Keratinocyte (primary cell): ENCODE data around the gene LRRC75B. TPM values are rescaled to one million over a fixed set of nuclear protein-coding genes. Genes with fewer than 3 reads are reported as not detected.

Experiments used
- DNase-seq: peaks from one replicate; pipeline ENCODE4 v3.0.0-alpha.2; 2011; ENCODE audit warnings: low read depth, missing footprints, low spot score
- FAIRE-seq: peaks from 2 replicates; lab custom pipeline; 2011; peaks lifted over from hg19 to GRCh38; lab: Jason Lieb, UNC
- H2AFZ ChIP-seq: 2 replicates; pipeline ENCODE4 v1.6.0; 2012; ENCODE audit warnings: low read length, control low read depth, inconsistent platforms; ENCODE audit not compliant: control insufficient read depth
- H3K27ac ChIP-seq: 2 replicates; pipeline ENCODE4 v1.5.1; 2011; ENCODE audit warnings: low read length; ENCODE audit not compliant: control insufficient read depth, insufficient read depth
- H3K27me3 ChIP-seq: 3 replicates; pipeline ENCODE4 v1.6.0; 2011; ENCODE audit warnings: low read length; ENCODE audit not compliant: control insufficient read depth, insufficient read depth; ENCODE audit errors: extremely low read depth
- H3K36me3 ChIP-seq, 2 experiments: 2 replicates in 1 of 2; 3 replicates in 1 of 2; pipeline ENCODE4 v1.5.1; 2011; ENCODE audit warnings: low read length in 2 of 2, mild to moderate bottlenecking in 1 of 2; ENCODE audit not compliant: control insufficient read depth in 2 of 2, insufficient read depth in 2 of 2; ENCODE audit errors: extremely low read depth in 1 of 2
- H3K4me1 ChIP-seq: 3 replicates; pipeline ENCODE4 v1.5.1; 2011; ENCODE audit warnings: low read length; ENCODE audit not compliant: control insufficient read depth, insufficient read depth; ENCODE audit errors: extremely low read depth
- H3K4me2 ChIP-seq: 3 replicates; pipeline ENCODE4 v1.6.0; 2011; ENCODE audit warnings: low read depth, low read length; ENCODE audit not compliant: control insufficient read depth, insufficient read depth; ENCODE audit errors: extremely low read depth
- H3K4me3 ChIP-seq, 3 experiments: fragments of 200-600 bp in 1 of 3; sonication (generic) in 1 of 3; 2 replicates in 2 of 3; 3 replicates in 1 of 3; pipeline ENCODE4 v1.5.1; 2011 to 2016; ENCODE audit warnings: low read length in 3 of 3, mild to moderate bottlenecking in 3 of 3, control low read depth in 2 of 3, inconsistent platforms in 1 of 3, low read depth in 1 of 3, mixed read lengths in 1 of 3, mixed run types in 1 of 3, moderate library complexity in 1 of 3; ENCODE audit not compliant: control insufficient read depth in 2 of 3, insufficient read depth in 2 of 3; ENCODE audit errors: extremely low read depth in 1 of 3
- H3K79me2 ChIP-seq: 2 replicates; pipeline ENCODE4 v1.6.0; 2012; ENCODE audit warnings: low read length; ENCODE audit not compliant: control insufficient read depth, insufficient read depth
- H3K9ac ChIP-seq: 3 replicates; pipeline ENCODE4 v1.6.0; 2011; ENCODE audit warnings: low read length; ENCODE audit not compliant: control insufficient read depth, insufficient read depth; ENCODE audit errors: extremely low read depth
- H3K9me1 ChIP-seq: 3 replicates; pipeline ENCODE4 v1.6.0; 2011; ENCODE audit warnings: low read length; ENCODE audit not compliant: control insufficient read depth, insufficient read depth; ENCODE audit errors: extremely low read depth
- H3K9me3 ChIP-seq: 2 replicates; pipeline ENCODE4 v1.5.1; 2012; ENCODE audit warnings: low read depth, low read length; ENCODE audit not compliant: control insufficient read depth
- H4K20me1 ChIP-seq: 3 replicates; pipeline ENCODE4 v1.6.0; 2011; ENCODE audit warnings: low read length; ENCODE audit not compliant: control insufficient read depth, insufficient read depth; ENCODE audit errors: extremely low read depth
- EZH2 ChIP-seq: IDR thresholded peaks from one replicate; pipeline ENCODE4 v1.6.1; 2012; ENCODE audit warnings: inconsistent platforms, mild to moderate bottlenecking, low read length, moderate library complexity
- dilution Hi-C: fragments of 300-500 bp; cut with MboI; formaldehyde crosslinking; loops from one replicate; pipeline ENCODE4 v1.7.0; 2020; ENCODE audit warnings: low sequenced_read_pairs; ENCODE audit not compliant: extremely low pct_ligation_motif_present
- polyA plus RNA-seq, 5 experiments: library from polyadenylated mRNA; depleted of rRNA in 3 of 5; stranded (reverse) in 3 of 5; stranded (forward) in 1 of 5; unstranded in 1 of 5; fragments of >200 nt; gene quantifications; 1 replicate in 1 of 5; 2 replicates in 3 of 5; 3 replicates in 1 of 5; pipeline versions ENCODE4 v1.2.1 to v1.2.3, GENCODE V29; 2011 to 2012; ENCODE audit warnings: missing spikeins in 2 of 5, low read depth in 1 of 5, low replicate concordance in 1 of 5
- TF ChIP-seq, protein P1 (sequence below), 3 experiments: IDR thresholded peaks in 1 of 3; conservative IDR thresholded peaks in 1 of 3; optimal IDR thresholded peaks in 1 of 3; 2 replicates in 2 of 3; 3 replicates in 1 of 3; pipeline versions ENCODE3 to v1.5.1; 2011; ENCODE audit warnings: low read length in 3 of 3, mild to moderate bottlenecking in 3 of 3, moderate library complexity in 2 of 3, control low read depth in 1 of 3, inconsistent platforms in 1 of 3; ENCODE audit not compliant: insufficient read depth in 2 of 3; ENCODE audit errors: extremely low read depth in 1 of 3

Gene LRRC75B
- polyA plus RNA-seq, 1 donor (not counting 4 experiments of a cell fraction or from before 2014, with no cell fraction given): 4.3 TPM

DNA sequence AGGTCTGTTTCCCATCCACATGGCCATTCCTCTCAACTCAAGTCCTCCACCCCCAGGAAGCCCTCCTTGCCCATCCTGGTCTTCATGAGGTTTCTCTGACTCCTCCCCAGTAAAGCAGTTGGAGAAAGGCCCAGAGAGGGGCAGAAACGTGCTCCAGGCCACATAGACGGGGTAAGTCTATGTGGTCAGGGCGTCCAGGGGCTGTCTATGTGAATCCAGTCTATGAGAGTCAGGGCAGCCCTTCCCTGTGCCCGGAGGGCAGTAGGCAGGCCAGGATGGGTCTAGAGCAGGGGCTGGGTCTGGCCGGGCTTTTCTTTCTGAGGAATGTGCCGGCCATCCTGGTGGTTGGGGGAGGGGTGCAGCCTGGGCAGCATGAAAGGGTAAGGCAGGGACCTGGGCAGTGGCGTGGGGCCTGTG, 49.7 kb downstream of the LRRC75B start:
- DNase-seq (no peak), FAIRE-seq (no peak)
- Histone ChIP-seq H3K9me3 (no peaks in the 10 kb centered on the region), H3K9me1 (no peaks in the 10 kb centered on the region), H2AFZ (no peak overlapping the region), H3K27ac (no peak overlapping the region), H3K79me2 (no peaks in the 10 kb centered on the region), H3K27me3 (no peaks in the 10 kb centered on the region), H3K36me3 (peaks cover 34 to 39% of the 10 kb centered on the region in 2 experiments), H3K9ac (no peak overlapping the region), H4K20me1 (no peaks in the 10 kb centered on the region), H3K4me2 (no peak overlapping the region), H3K4me1 (no peaks in the 10 kb centered on the region), H3K4me3 (no peak overlapping the region)
- dilution Hi-C loops: no loop called here
- TF ChIP-seq EZH2: no peak
- TF ChIP-seq, protein P1, sequence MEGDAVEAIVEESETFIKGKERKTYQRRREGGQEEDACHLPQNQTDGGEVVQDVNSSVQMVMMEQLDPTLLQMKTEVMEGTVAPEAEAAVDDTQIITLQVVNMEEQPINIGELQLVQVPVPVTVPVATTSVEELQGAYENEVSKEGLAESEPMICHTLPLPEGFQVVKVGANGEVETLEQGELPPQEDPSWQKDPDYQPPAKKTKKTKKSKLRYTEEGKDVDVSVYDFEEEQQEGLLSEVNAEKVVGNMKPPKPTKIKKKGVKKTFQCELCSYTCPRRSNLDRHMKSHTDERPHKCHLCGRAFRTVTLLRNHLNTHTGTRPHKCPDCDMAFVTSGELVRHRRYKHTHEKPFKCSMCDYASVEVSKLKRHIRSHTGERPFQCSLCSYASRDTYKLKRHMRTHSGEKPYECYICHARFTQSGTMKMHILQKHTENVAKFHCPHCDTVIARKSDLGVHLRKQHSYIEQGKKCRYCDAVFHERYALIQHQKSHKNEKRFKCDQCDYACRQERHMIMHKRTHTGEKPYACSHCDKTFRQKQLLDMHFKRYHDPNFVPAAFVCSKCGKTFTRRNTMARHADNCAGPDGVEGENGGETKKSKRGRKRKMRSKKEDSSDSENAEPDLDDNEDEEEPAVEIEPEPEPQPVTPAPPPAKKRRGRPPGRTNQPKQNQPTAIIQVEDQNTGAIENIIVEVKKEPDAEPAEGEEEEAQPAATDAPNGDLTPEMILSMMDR (optimal IDR thresholded peaks at IDR 0.05 in 1 of 3, IDR thresholded peaks at IDR 0.05 in 1 of 3, conservative IDR thresholded peaks at IDR 0.05 in 1 of 3; ENCODE audit: extremely low read depth in 1 of 3, insufficient read depth in 2 of 3, low read length in 3 of 3): no peak

DNA sequence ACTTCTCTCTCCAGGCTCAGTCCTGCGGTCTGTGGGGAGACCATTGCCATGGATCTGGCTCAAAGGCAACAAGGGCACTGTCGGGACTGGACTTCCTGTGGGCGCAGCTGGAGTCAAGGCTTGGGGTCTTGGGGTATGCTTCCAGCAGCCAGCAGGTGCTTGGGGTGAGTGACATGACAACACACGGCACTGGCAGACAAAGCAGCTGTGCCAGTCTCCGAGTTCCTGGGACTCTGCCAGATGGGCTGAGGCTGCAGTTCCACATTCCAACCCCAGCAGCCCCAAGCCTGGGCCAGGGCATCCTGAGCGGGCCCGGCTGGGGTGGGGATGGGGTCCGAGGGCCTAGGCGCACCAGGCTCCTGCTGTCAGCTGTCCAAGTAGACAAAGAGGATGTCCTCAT, 50.2 kb downstream of the LRRC75B start:
- no peak for DNase-seq
- Histone ChIP-seq H2AFZ (no peak overlapping the region), H3K27ac (no peak overlapping the region), H3K4me2 (no peak overlapping the region), H3K9ac (no peak overlapping the region), H3K4me3 (no peak overlapping the region), H3K27me3 (no peaks in the 10 kb centered on the region), H3K36me3 (peaks cover 31 to 37% of the 10 kb centered on the region in 2 experiments), H3K79me2 (no peaks in the 10 kb centered on the region), H3K9me3 (no peaks in the 10 kb centered on the region), H3K9me1 (no peaks in the 10 kb centered on the region), H4K20me1 (no peaks in the 10 kb centered on the region), H3K4me1 (no peaks in the 10 kb centered on the region)
- no peak for FAIRE-seq
- dilution Hi-C loops: no loop called here
- TF ChIP-seq, protein P1 (optimal IDR thresholded peaks at IDR 0.05 in 1 of 3, IDR thresholded peaks at IDR 0.05 in 1 of 3, conservative IDR thresholded peaks at IDR 0.05 in 1 of 3; ENCODE audit: extremely low read depth in 1 of 3, insufficient read depth in 2 of 3, low read length in 3 of 3): no peak
- TF ChIP-seq EZH2: no peak
